HL-60 (cell line): ENCODE results near the gene NPHS1.

Experiments used
- GABPA ChIP-seq: IDR thresholded peaks from 2 replicates; pipeline ENCODE4 v1.6.1; 2012; ENCODE audit warnings: low read depth
- POLR2AphosphoS5 ChIP-seq: IDR thresholded peaks from 2 replicates; pipeline ENCODE4 v1.6.1; 2012; ENCODE audit warnings: low read depth
- SPI1 ChIP-seq: IDR thresholded peaks from 2 replicates; pipeline ENCODE4 v1.6.1; 2012; ENCODE audit warnings: low read depth, mild to moderate bottlenecking, borderline replicate concordance
- TF ChIP-seq, protein P1 (sequence below): IDR thresholded peaks from one replicate; pipeline ENCODE4 v1.5.1; 2011; ENCODE audit warnings: low read length, control low read depth, inconsistent platforms; ENCODE audit not compliant: insufficient read depth
- TF ChIP-seq, protein P2 (sequence below): IDR thresholded peaks from 2 replicates; pipeline ENCODE4 v1.6.1; 2012; ENCODE audit warnings: low read depth; ENCODE audit not compliant: insufficient replicate concordance

DNA sequence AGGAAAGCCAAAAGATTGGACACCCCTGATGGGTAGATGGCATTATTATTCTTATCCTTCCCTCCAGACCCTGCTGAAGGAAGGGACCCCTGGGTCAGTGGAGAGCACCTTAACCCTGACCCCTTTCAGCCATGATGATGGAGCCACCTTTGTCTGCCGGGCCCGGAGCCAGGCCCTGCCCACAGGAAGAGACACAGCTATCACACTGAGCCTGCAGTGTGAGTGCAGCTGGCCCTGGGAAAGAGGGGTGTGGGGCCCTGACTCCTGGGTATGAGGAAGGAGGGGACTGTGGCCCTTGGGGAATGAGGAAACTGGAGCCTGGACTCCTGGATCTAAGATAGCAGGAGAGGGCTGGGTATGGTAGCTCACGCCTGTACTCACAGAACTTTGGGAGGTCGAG is 7.1 kb upstream of the NPHS1 start:
- TF ChIP-seq, protein P1, sequence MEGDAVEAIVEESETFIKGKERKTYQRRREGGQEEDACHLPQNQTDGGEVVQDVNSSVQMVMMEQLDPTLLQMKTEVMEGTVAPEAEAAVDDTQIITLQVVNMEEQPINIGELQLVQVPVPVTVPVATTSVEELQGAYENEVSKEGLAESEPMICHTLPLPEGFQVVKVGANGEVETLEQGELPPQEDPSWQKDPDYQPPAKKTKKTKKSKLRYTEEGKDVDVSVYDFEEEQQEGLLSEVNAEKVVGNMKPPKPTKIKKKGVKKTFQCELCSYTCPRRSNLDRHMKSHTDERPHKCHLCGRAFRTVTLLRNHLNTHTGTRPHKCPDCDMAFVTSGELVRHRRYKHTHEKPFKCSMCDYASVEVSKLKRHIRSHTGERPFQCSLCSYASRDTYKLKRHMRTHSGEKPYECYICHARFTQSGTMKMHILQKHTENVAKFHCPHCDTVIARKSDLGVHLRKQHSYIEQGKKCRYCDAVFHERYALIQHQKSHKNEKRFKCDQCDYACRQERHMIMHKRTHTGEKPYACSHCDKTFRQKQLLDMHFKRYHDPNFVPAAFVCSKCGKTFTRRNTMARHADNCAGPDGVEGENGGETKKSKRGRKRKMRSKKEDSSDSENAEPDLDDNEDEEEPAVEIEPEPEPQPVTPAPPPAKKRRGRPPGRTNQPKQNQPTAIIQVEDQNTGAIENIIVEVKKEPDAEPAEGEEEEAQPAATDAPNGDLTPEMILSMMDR, result no peak
- no peak for TF ChIP-seq POLR2AphosphoS5
- TF ChIP-seq GABPA, result no peak
- TF ChIP-seq, protein P2, sequence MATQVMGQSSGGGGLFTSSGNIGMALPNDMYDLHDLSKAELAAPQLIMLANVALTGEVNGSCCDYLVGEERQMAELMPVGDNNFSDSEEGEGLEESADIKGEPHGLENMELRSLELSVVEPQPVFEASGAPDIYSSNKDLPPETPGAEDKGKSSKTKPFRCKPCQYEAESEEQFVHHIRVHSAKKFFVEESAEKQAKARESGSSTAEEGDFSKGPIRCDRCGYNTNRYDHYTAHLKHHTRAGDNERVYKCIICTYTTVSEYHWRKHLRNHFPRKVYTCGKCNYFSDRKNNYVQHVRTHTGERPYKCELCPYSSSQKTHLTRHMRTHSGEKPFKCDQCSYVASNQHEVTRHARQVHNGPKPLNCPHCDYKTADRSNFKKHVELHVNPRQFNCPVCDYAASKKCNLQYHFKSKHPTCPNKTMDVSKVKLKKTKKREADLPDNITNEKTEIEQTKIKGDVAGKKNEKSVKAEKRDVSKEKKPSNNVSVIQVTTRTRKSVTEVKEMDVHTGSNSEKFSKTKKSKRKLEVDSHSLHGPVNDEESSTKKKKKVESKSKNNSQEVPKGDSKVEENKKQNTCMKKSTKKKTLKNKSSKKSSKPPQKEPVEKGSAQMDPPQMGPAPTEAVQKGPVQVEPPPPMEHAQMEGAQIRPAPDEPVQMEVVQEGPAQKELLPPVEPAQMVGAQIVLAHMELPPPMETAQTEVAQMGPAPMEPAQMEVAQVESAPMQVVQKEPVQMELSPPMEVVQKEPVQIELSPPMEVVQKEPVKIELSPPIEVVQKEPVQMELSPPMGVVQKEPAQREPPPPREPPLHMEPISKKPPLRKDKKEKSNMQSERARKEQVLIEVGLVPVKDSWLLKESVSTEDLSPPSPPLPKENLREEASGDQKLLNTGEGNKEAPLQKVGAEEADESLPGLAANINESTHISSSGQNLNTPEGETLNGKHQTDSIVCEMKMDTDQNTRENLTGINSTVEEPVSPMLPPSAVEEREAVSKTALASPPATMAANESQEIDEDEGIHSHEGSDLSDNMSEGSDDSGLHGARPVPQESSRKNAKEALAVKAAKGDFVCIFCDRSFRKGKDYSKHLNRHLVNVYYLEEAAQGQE, result no peak
- no peak for TF ChIP-seq SPI1
